Activated naive CD8-positive, alpha-beta T cell treated with anti-CD3 and anti-CD28 coated beads, Interleukin-2, amount 50 U/mL, for 16 hours (primary cell): ENCODE measurements around the gene SEC14L5.
"Not testable (repeated sequence)": the region's sequence is repeated elsewhere in the genome, so short reads cannot be mapped to it uniquely, and the experiment has no call there.

Source experiments
- DNase-seq: peaks from one replicate; pipeline ENCODE4 v3.0.0-alpha.2; 2020; ENCODE audit warnings: low read depth, low spot score

Gene SEC14L5

GRCh38 chr16:5036228-5037156 lies 78.4 kb downstream of the SEC14L5 start:
- no peak for DNase-seq

GRCh38 chr16:5040451-5040850 lies 82.3 kb downstream of the SEC14L5 start:
- DNase-seq = no peak

GRCh38 chr16:5041600-5042133 lies 83.5 kb downstream of the SEC14L5 start:
- DNase-seq = no peak

GRCh38 chr16:5042574-5043171 lies 84.5 kb downstream of the SEC14L5 start:
- no peak for DNase-seq

- DNase-seq = no peak
Observed at GRCh38 chr16:5044011-5044540, 85.9 kb downstream of the SEC14L5 start.

GRCh38 chr16:5044581-5044980 lies 86.5 kb downstream of the SEC14L5 start:
- DNase-seq = not testable (repeated sequence)

- DNase-seq = no peak
Observed at GRCh38 chr16:5045499-5046115, 87.5 kb downstream of the SEC14L5 start.

GRCh38 chr16:5046914-5047313 lies 88.8 kb downstream of the SEC14L5 start:
- DNase-seq = no peak

- no peak for DNase-seq
Observed at GRCh38 chr16:5054876-5055865, 97.0 kb downstream of the SEC14L5 start.

- no peak for DNase-seq
Observed at GRCh38 chr16:5056352-5056751, 98.2 kb downstream of the SEC14L5 start.

- DNase-seq = no peak
Observed at GRCh38 chr16:5058476-5058875, 100.3 kb downstream of the SEC14L5 start.

GRCh38 chr16:5059386-5060072 lies 101.4 kb downstream of the SEC14L5 start:
- DNase-seq = no peak

GRCh38 chr16:5060073-5060641 lies 102.0 kb downstream of the SEC14L5 start:
- DNase-seq = no peak

- no peak for DNase-seq
Observed at GRCh38 chr16:5062051-5062450, 103.9 kb downstream of the SEC14L5 start.

GRCh38 chr16:5062790-5063765 lies 104.9 kb downstream of the SEC14L5 start:
- DNase-seq = no peak

- DNase-seq = no peak
Observed at GRCh38 chr16:5064915-5065314, 106.8 kb downstream of the SEC14L5 start.

GRCh38 chr16:5065326-5065725 lies 107.2 kb downstream of the SEC14L5 start:
- no peak for DNase-seq

GRCh38 chr16:5065813-5066212 lies 107.7 kb downstream of the SEC14L5 start, which contains the start of gene C16orf89:
Gene C16orf89, minus strand, starts transcription at chr16:5065956. Its CDS starts 48 bp downstream, at chr16:5065908.
- no peak for DNase-seq

- no peak for DNase-seq
Observed at GRCh38 chr16:5066511-5066910, 108.4 kb downstream of the SEC14L5 start.
